Adrenal gland (tissue), 12 donors: ENCODE measurements around the gene MT1A. TPM values are rescaled to one million over a fixed set of nuclear protein-coding genes. Genes with fewer than 3 reads are reported as not detected.

Source experiments
- DNase-seq, 7 donors: peaks; one replicate each; pipeline ENCODE4 v3.0.0-alpha.2; 2019 to 2020
- H3K27ac ChIP-seq, 5 donors: fragments of 200-600 bp; sonication (generic) in 4 of 5; 1 replicate in 3 of 5; 2 replicates in 2 of 5; pipeline versions ENCODE4 v1.5.1 to v1.8.0; 2016 to 2020; ENCODE audit warnings: mild to moderate bottlenecking in 1 of 5
- H3K27me3 ChIP-seq: fragments of 200-600 bp; 2 replicates; pipeline ENCODE4 v1.8.0; 2021
- H3K36me3 ChIP-seq, 2 donors: fragments of 200-600 bp; replicated peaks in 1 of 2; 1 replicate in 1 of 2; 2 replicates in 1 of 2; pipeline versions ENCODE4 v1.5.1 to v1.8.0; 2018 to 2022
- H3K4me1 ChIP-seq, 2 donors: fragments of 200-600 bp; replicated peaks in 1 of 2; 1 replicate in 1 of 2; 2 replicates in 1 of 2; pipeline versions ENCODE4 v1.5.1 to v1.8.0; 2018 to 2021
- H3K4me3 ChIP-seq, 4 donors: fragments of 200-600 bp; sonication (generic) in 3 of 4; one replicate each; pipeline ENCODE4 v1.5.1; 2016 to 2018
- H3K9me3 ChIP-seq, 3 donors: fragments of 200-600 bp; sonication (generic) in 1 of 3; replicated peaks in 1 of 3; 1 replicate in 2 of 3; 2 replicates in 1 of 3; pipeline versions ENCODE4 v1.5.1 to v1.8.0; 2016 to 2021
- POLR2A ChIP-seq, 2 donors: fragments of 450-650 bp; IDR thresholded peaks; one replicate each; pipeline ENCODE4 v1.6.1; 2017; ENCODE audit warnings: antibody characterized with exemption in 2 of 2, mild to moderate bottlenecking in 2 of 2, moderate library complexity in 1 of 2
- WGBS, 4 donors: extraction: QIAGEN DNeasy Blood & Tissue Kit in 2 of 4; methylation state at CpG; one replicate each; pipeline versions ENCODE4 v1.1.5 to v1.1.7; 2013 to 2017; 5-methylcytosine and 5-hydroxymethylcytosine counted together
- intact Hi-C, 2 donors: fragments of 100-400 bp; cut with DNase I; formaldehyde crosslinking; loops; one replicate each; pipeline versions ENCODE4 v1.14.1 to v1.15.0; 2022 to 2023
- polyA plus RNA-seq, 3 donors: library from polyadenylated mRNA; stranded (reverse); fragments of 200-250 nt in 2 of 3; fragments of 350-450 nt in 1 of 3; fragmentation: Illumina TruSeq in 1 of 3; extraction: RNeasy Lipid Tissue Mini Kit (QIAGEN cat#74804) in 1 of 3; gene quantifications; one replicate each; pipeline ENCODE4 v1.2.3, GENCODE V29; 2013 to 2014
- total RNA-seq, 9 donors: library from RNA; depleted of rRNA in 4 of 9; stranded (reverse); fragments of >200 nt in 4 of 9; fragments of 120-200 nt in 1 of 9; fragmentation: NEBNext Ultra II Directional in 1 of 9; extraction: Animal tissue kit (Norgen Biotek cat#: 25700) in 1 of 9; gene quantifications; one replicate each; pipeline versions ENCODE4 v1.1.0 to v1.2.4, GENCODE V29; 2013 to 2023
- TF ChIP-seq, protein P1 (sequence below), 6 experiments: fragments of 450-650 bp in 4 of 6; fragments of 200-600 bp in 2 of 6; sonication (generic) in 1 of 6; IDR thresholded peaks; 1 replicate in 5 of 6; 2 replicates in 1 of 6; pipeline versions ENCODE4 v1.5.1 to v1.8.0; 2016 to 2021; ENCODE audit warnings: antibody characterized with exemption in 6 of 6, mild to moderate bottlenecking in 2 of 6, moderate library complexity in 1 of 6
- donor health status: healthy with polysubstance abuse.
- donor health status: Bipolar disorder and iron deficiency.
- donor health status: DM: yes; HTN: yes; CAD: no.
- donor health status: DM: no; HTN: no; CAD: no.
- donor health status: DM: no; HTN: no; CAD: no.
- donor health status: DM: yes; HTN: yes; CAD: no.

The MT1A gene
- total and polyA plus RNA-seq, 12 donors, result 6.9 to 273 (median 19.4) TPM; not detected in 1

DNA sequence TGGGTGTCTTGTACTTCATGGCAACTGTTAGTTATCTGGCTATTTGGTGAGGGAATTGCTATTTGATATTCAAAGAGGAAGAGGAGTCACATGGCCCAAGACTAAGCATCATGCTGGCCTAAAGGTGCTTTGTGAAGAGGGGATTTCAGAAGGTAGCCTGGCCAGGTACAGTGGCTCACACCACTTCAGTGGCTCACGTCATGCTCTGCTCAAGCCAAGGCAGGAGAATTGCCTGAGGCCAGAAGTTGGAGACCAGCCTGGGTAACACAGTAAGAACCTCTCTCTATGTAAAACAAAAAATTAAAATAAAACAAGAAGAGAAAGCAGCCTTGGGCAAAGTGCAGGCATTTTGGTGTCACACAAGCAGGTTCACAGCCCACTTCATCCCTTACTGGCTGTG lies 6.8 kb downstream of the MT1A start:
- H3K36me3 ChIP-seq, result no peaks in the 10 kb centered on the region
- intact Hi-C loops, result no loop called here
- WGBS, 4 donors, result 83 to 95% (median 93%) methylated on average over 1 of the region's 1 CpG
- H3K27me3 ChIP-seq, result no peaks in the 10 kb centered on the region
- H3K27ac ChIP-seq, result no peak overlapping the region
- no peak overlapping the region for H3K4me3 ChIP-seq
- H3K9me3 ChIP-seq, result no peaks in the 10 kb centered on the region
- no peak for DNase-seq
- peaks cover 0 to 7% of the 10 kb centered on the region in 2 donors for H3K4me1 ChIP-seq
- TF ChIP-seq, protein P1, sequence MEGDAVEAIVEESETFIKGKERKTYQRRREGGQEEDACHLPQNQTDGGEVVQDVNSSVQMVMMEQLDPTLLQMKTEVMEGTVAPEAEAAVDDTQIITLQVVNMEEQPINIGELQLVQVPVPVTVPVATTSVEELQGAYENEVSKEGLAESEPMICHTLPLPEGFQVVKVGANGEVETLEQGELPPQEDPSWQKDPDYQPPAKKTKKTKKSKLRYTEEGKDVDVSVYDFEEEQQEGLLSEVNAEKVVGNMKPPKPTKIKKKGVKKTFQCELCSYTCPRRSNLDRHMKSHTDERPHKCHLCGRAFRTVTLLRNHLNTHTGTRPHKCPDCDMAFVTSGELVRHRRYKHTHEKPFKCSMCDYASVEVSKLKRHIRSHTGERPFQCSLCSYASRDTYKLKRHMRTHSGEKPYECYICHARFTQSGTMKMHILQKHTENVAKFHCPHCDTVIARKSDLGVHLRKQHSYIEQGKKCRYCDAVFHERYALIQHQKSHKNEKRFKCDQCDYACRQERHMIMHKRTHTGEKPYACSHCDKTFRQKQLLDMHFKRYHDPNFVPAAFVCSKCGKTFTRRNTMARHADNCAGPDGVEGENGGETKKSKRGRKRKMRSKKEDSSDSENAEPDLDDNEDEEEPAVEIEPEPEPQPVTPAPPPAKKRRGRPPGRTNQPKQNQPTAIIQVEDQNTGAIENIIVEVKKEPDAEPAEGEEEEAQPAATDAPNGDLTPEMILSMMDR (IDR thresholded peaks at IDR 0.05), result no peak
- TF ChIP-seq POLR2A (IDR thresholded peaks at IDR 0.05), result no peak

DNA sequence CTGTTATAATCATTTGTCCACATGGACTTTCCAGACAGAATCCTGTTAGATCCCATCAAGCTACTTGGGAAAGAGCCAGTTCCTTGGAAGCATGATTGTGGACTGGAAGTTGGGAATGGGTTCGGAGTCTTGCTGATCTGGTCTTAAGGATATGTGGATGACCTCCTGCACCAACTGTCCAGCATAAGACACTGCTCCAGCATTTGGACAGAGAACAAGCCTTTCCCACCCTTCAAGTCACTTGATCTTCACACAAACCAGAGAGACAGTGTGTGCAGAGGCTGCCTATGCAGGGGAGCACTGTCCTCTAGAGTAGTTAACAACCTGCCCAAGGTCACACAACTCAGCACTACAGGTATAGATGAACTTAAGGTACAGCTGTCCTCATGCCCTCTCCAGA lies 7.4 kb downstream of the MT1A start:
- TF ChIP-seq, protein P1 (IDR thresholded peaks at IDR 0.05), result no peak
- no peak for TF ChIP-seq POLR2A (IDR thresholded peaks at IDR 0.05)
- H3K36me3 ChIP-seq, result no peaks in the 10 kb centered on the region
- no peak overlapping the region for H3K27ac ChIP-seq
- H3K9me3 ChIP-seq, result no peaks in the 10 kb centered on the region
- WGBS, 4 donors, result 0 to 2% (median 0%) methylated on average over 1 of the region's 1 CpG
- intact Hi-C loops, result no loop called here
- H3K27me3 ChIP-seq, result no peaks in the 10 kb centered on the region
- no peak overlapping the region for H3K4me3 ChIP-seq
- no peak for DNase-seq
- peaks cover 0 to 7% of the 10 kb centered on the region in 2 donors for H3K4me1 ChIP-seq

DNA sequence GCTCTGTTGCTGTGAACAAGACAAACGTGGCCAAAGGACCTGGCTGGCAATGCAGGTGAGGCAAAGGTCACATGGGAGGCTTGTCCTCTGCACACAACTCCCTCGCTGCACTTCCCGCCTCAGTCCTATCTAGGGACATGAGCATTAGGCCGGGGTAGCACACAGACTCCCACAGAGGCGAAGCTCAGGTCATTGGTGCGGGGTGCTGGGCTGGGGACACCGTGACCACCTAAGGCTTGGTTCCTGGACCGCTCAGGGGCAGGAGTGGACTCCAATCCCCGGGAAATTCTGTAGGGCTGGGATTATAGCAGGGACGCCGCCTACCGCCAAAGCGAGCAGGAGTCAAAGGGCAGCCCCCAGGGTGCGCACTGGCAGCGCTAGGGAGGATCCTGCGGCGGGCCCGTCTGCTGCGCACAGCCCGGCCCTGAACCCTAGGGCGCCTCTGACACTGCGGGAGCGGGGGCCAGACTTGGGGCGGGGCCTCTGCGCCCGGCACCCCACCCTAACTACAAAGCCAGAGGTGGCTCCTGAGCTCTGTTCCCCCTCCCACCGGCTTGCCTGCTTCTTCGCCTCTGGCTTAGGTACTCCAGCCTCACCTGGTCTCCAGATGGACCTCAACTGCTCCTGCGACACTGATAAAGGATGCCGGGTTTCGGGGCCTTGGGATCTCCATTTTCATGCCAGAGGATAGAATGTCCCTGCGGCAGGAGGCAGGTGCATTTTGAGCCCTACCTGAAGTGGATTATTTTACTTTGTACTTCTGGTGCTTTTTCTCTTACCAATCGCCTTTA lies 9.4 kb downstream of the MT1A start:
- Histone ChIP-seq H3K27ac (no peak overlapping the region), H3K4me1 (peaks cover 0 to 7% of the 10 kb centered on the region in 2 donors), H3K4me3 (no peak overlapping the region), H3K36me3 (no peaks in the 10 kb centered on the region), H3K9me3 (no peaks in the 10 kb centered on the region), H3K27me3 (no peaks in the 10 kb centered on the region)
- intact Hi-C loops, result no loop called here
- WGBS, 4 donors, result 55 to 91% (median 63%) methylated on average over 13 to 33 of the region's 33 CpGs
- DNase-seq, result no peak
- TF ChIP-seq, protein P1 (IDR thresholded peaks at IDR 0.05), result no peak
- TF ChIP-seq POLR2A (IDR thresholded peaks at IDR 0.05), result no peak

DNA sequence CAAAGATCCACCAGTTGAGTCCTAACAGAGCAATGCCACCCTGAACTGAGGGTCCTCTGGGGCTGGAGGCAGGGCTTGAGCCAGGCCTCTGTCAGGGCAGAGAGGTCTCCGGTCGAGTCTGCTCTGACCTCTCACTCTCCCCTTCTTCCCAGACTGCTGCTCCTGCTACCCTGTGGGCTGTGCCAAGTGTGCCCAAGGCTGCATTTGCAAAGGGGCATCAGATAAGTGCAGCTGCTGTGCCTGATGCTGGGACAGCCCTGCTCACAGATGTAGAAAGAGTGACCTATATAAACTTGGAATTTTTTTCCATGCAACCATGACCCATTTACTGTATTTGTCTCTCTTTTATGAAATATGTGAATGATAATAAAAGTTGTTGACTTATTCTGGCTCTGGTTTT lies 10.8 kb downstream of the MT1A start:
- Histone ChIP-seq H3K4me1 (peaks cover 0 to 7% of the 10 kb centered on the region in 2 donors), H3K36me3 (no peaks in the 10 kb centered on the region), H3K4me3 (no peak overlapping the region), H3K27me3 (no peaks in the 10 kb centered on the region), H3K27ac (no peak overlapping the region), H3K9me3 (no peaks in the 10 kb centered on the region)
- TF ChIP-seq POLR2A (IDR thresholded peaks at IDR 0.05), result no peak
- TF ChIP-seq, protein P1 (IDR thresholded peaks at IDR 0.05), result no peak
- intact Hi-C loops, result no loop called here
- no peak for DNase-seq
- 53 to 75% (median 64%) methylated on average over 1 to 2 of the region's 2 CpGs for WGBS, 4 donors
